ENCODE data around the gene SEMA3D. TPM values are rescaled to one million over a fixed set of nuclear protein-coding genes. Genes with fewer than 3 reads are reported as not detected.

The SEMA3D gene
- total RNA-seq, 6 experiments from 2014 or later, result 0.18 to 1.3 (median 0.30) TPM

DNA sequence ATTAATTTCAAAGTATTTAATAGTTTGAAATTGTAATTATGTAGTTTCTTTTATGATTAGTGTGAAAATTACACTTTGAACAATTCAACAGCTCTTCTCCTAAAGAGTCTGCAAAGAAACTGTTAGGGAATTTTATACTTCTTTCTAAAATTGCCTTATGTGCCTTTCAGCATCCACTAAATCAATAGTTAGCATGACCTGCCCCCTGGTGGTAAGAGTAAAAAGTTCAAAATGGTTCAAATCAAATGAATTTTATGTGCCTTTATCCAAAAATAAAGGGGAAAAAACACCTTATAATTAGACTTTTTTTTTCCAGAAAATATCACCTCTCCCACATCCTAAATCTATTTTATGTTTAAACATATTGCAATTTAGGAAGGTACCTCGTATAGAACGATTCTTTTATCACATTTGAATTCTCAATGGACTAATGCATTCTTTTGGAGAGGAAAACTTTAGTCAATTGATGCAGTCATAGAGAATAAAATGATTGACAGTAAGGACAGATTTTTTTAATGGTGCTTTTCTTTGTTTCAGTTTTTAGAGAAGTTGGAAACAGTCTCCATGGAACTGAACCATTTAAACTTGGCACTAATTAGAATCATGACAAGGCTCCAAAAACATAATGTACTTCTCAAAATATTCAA lies 163.7 kb downstream of the SEMA3D start:
- TF ChIP-seq, protein P1, sequence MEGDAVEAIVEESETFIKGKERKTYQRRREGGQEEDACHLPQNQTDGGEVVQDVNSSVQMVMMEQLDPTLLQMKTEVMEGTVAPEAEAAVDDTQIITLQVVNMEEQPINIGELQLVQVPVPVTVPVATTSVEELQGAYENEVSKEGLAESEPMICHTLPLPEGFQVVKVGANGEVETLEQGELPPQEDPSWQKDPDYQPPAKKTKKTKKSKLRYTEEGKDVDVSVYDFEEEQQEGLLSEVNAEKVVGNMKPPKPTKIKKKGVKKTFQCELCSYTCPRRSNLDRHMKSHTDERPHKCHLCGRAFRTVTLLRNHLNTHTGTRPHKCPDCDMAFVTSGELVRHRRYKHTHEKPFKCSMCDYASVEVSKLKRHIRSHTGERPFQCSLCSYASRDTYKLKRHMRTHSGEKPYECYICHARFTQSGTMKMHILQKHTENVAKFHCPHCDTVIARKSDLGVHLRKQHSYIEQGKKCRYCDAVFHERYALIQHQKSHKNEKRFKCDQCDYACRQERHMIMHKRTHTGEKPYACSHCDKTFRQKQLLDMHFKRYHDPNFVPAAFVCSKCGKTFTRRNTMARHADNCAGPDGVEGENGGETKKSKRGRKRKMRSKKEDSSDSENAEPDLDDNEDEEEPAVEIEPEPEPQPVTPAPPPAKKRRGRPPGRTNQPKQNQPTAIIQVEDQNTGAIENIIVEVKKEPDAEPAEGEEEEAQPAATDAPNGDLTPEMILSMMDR (IDR thresholded peaks at IDR 0.05), result peak; percentile 69 to 78 (median 73)
- no peak for TF ChIP-seq POLR2A (IDR thresholded peaks at IDR 0.05)
- ATAC-seq, result peak in 3 of 4 donors; percentile 58 to 64 (median 61)
- no peaks in the 10 kb centered on the region for H3K9me3 ChIP-seq
- WGBS (ENCODE audit: insufficient coverage, low coverage, low lambda C conversion rate, missing lambda C conversion rate), result 10% methylated on average over 2 of the region's 2 CpGs
- H3K27ac ChIP-seq, result no peak overlapping the region
- intact Hi-C loops (cut with DNase I), result no loop called here
- no peak overlapping the region for H3K4me3 ChIP-seq
- H3K4me1 ChIP-seq, result no peaks in the 10 kb centered on the region
- peaks cover 0 to 8% of the 10 kb centered on the region in 2 donors for H3K27me3 ChIP-seq
- H3K36me3 ChIP-seq, result no peaks in the 10 kb centered on the region
- DNase-seq, result no peak

DNA sequence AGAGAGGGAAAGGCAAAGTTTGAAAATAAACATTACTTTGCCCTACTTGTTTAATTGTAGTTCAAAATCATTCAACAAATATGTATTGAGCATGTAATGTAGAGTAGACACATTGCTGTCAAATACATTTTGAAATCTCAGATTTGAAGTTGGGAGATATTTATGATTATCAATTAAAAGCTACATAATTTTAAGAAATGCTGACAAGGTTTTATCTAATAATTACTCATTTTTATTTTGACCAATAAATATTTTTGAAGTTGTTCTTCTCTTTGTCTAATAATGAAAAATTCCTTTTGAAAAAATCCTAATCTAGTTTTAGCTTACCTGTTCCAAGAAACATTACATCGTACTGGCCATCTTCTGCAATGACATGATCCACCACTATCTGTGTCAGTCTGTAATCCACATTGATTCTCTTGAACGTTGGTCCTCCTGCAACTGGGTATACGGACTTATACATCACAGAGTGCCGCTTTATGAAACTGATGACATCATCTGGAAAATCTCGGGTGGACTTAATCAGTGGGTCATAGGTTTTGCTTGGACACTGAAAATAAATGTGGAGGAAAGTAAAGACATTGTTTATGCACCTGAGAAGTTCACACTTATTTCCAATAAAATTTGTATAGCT lies 164.7 kb downstream of the SEMA3D start:
- TF ChIP-seq, protein P1 (IDR thresholded peaks at IDR 0.05), result no peak
- TF ChIP-seq POLR2A (IDR thresholded peaks at IDR 0.05), result no peak
- peaks cover 0 to 8% of the 10 kb centered on the region in 2 donors for H3K27me3 ChIP-seq
- H3K36me3 ChIP-seq, result no peaks in the 10 kb centered on the region
- no peak overlapping the region for H3K4me3 ChIP-seq
- no peak for ATAC-seq
- no peak overlapping the region for H3K27ac ChIP-seq
- intact Hi-C loops (cut with DNase I), result no loop called here
- H3K4me1 ChIP-seq, result no peaks in the 10 kb centered on the region
- 33% methylated on average over 5 of the region's 5 CpGs for WGBS (ENCODE audit: insufficient coverage, low coverage, low lambda C conversion rate, missing lambda C conversion rate)
- no peak for DNase-seq
- no peaks in the 10 kb centered on the region for H3K9me3 ChIP-seq

DNA sequence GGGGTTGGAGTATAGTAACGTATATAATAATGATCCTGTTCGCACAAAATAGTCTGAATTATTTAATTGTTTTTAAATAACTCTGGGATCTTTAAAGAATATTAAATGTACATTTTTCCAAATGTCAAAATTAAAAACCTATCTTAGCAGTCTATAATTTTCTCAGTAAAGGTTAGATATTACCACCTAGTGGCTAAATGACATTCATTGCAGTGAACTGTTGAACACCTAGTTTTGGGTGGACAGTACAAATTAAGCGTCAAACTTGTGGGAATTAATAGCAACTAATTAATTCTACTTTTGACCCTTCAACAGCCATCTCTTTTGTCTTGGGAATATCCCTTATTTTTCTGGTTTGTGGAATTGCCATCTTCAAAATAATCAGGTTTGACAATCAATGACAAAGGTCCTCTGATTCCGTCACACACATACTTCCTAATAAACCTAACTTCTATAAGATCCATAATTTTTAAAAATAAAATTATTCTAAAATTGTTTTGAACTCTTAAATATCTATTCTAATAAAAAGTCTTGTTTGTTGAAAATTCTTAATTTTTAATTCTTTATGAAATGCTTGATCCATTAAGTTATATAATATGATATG lies 165.7 kb downstream of the SEMA3D start:
- intact Hi-C loops (cut with DNase I), result no loop called here
- TF ChIP-seq, protein P1 (IDR thresholded peaks at IDR 0.05), result peak; percentile 22 to 48 (median 44)
- TF ChIP-seq POLR2A (IDR thresholded peaks at IDR 0.05), result no peak
- peaks cover 0 to 8% of the 10 kb centered on the region in 2 donors for H3K27me3 ChIP-seq
- WGBS (ENCODE audit: insufficient coverage, low coverage, low lambda C conversion rate, missing lambda C conversion rate), result 57% methylated on average over 4 of the region's 4 CpGs
- no peak overlapping the region for H3K4me3 ChIP-seq
- H3K4me1 ChIP-seq, result no peaks in the 10 kb centered on the region
- DNase-seq, result no peak
- peak in 1 of 4 donors; percentile 48 for ATAC-seq
- H3K27ac ChIP-seq, result no peak overlapping the region
- no peaks in the 10 kb centered on the region for H3K9me3 ChIP-seq
- H3K36me3 ChIP-seq, result no peaks in the 10 kb centered on the region

DNA sequence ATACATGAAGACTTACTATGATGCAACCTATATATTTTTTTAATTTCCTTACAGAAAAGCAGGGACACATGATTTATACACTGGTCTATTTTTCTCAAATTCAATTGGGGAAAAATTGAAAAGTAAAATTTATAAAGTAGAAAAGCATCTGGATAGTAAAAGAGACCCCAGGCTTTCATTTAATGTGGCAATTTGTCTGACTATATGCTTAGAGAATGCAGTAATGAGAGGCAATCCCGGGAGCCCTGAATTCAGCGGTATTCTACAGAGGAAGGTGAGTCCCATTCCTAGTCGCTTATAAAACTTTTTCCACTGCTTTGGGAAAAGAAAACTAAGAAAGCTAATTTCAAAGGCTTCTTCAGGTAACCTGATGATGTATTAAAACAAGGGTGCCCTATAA lies 167.1 kb downstream of the SEMA3D start:
- Histone ChIP-seq H3K27ac (no peak overlapping the region), H3K4me1 (no peaks in the 10 kb centered on the region), H3K27me3 (peaks cover 0 to 8% of the 10 kb centered on the region in 2 donors), H3K4me3 (no peak overlapping the region), H3K9me3 (no peaks in the 10 kb centered on the region), H3K36me3 (no peaks in the 10 kb centered on the region)
- no peak for TF ChIP-seq POLR2A (IDR thresholded peaks at IDR 0.05)
- TF ChIP-seq, protein P1 (IDR thresholded peaks at IDR 0.05), result no peak
- 44% methylated on average over 3 of the region's 3 CpGs for WGBS (ENCODE audit: insufficient coverage, low coverage, low lambda C conversion rate, missing lambda C conversion rate)
- no peak for DNase-seq
- no peak for ATAC-seq
- intact Hi-C loops (cut with DNase I), result no loop called here
